Stimulated activated naive B cell treated with anti-CD40 and anti-IgM and Interleukin-4, amounts not matched to agents 10 μg/mL and 1 μg/mL and 100 μg/mL, for 72 hours (primary cell): ENCODE measurements around the gene DCTN3.

ENCODE experiments used
- ATAC-seq, 2 donors: fragments of 150-1000 bp; cut with Tn5 transposase; replicated peaks; 2 replicates each; pipeline ENCODE4 v1.10.0; 2021; ENCODE audit warnings: moderate library complexity in 1 of 2
- DNase-seq: peaks from one replicate; pipeline ENCODE4 v3.0.0; 2021
- H3K27ac Mint-ChIP-seq: one replicate; pipeline ENCODE4 v1.8.0; 2022; ENCODE audit warnings: mild to moderate bottlenecking, mixed read lengths
- H3K27me3 Mint-ChIP-seq, 2 donors: one replicate each; pipeline ENCODE4 v1.8.0; 2022; ENCODE audit warnings: mixed read lengths in 2 of 2
- H3K36me3 Mint-ChIP-seq, 2 donors: one replicate each; pipeline ENCODE4 v1.8.0; 2022; ENCODE audit warnings: mixed read lengths in 2 of 2, mild to moderate bottlenecking in 1 of 2
- H3K4me1 Mint-ChIP-seq, 2 donors: one replicate each; pipeline ENCODE4 v1.8.0; 2022; ENCODE audit warnings: mixed read lengths in 2 of 2, mild to moderate bottlenecking in 1 of 2
- H3K4me3 Mint-ChIP-seq, 2 donors: one replicate each; pipeline ENCODE4 v1.8.0; 2022; ENCODE audit warnings: mild to moderate bottlenecking in 2 of 2, mixed read lengths in 2 of 2, moderate library complexity in 1 of 2
- H3K9me3 Mint-ChIP-seq, 2 donors: one replicate each; pipeline ENCODE4 v1.8.0; 2022; ENCODE audit warnings: mixed read lengths in 2 of 2, mild to moderate bottlenecking in 1 of 2

The DCTN3 gene

GRCh38 chr9:34584970-34585369 lies 35.3 kb downstream of the DCTN3 start:
- Mint-ChIP-seq H3K4me3 (no peak overlapping the region), H3K4me1 (peaks cover 14 to 24% of the 10 kb centered on the region in 2 donors), H3K9me3 (no peaks in the 10 kb centered on the region), H3K27ac (no peak overlapping the region), H3K36me3 (peaks cover 0 to 1% of the 10 kb centered on the region in 2 donors), H3K27me3 (peaks cover 84 to 91% of the 10 kb centered on the region in 2 donors)
- DNase-seq (no peak), ATAC-seq (peak; percentile 10 to 14)

GRCh38 chr9:34582787-34583186 lies 37.5 kb downstream of the DCTN3 start:
- H3K36me3 Mint-ChIP-seq: no peaks in the 10 kb centered on the region
- H3K27ac Mint-ChIP-seq: no peak overlapping the region
- H3K27me3 Mint-ChIP-seq: peaks cover 83 to 92% of the 10 kb centered on the region in 2 donors

GRCh38 chr9:34581318-34581717 lies 39.0 kb downstream of the DCTN3 start:
- Mint-ChIP-seq H3K4me3 (no peak overlapping the region), H3K27me3 (peaks cover 81 to 89% of the 10 kb centered on the region in 2 donors), H3K27ac (no peak overlapping the region), H3K4me1 (peaks cover 12 to 19% of the 10 kb centered on the region in 2 donors), H3K36me3 (no peaks in the 10 kb centered on the region), H3K9me3 (no peaks in the 10 kb centered on the region)
- no peak for ATAC-seq
- no peak for DNase-seq

More at GRCh38 chr9:34582787-34583186, 37.5 kb downstream of the DCTN3 start:
- Mint-ChIP-seq H3K4me1 (peaks cover 6 to 11% of the 10 kb centered on the region in 2 donors), H3K4me3 (no peak overlapping the region), H3K9me3 (no peaks in the 10 kb centered on the region)
- no peak for ATAC-seq
- no peak for DNase-seq

GRCh38 chr9:34580358-34580757 lies 39.9 kb downstream of the DCTN3 start:
- DNase-seq (no peak), ATAC-seq (no peak)
- H3K4me3 Mint-ChIP-seq: no peak overlapping the region
- peaks cover 8 to 13% of the 10 kb centered on the region in 2 donors for H3K4me1 Mint-ChIP-seq
- no peaks in the 10 kb centered on the region for H3K36me3 Mint-ChIP-seq
- H3K27me3 Mint-ChIP-seq: peaks cover 78 to 88% of the 10 kb centered on the region in 2 donors
- no peaks in the 10 kb centered on the region for H3K9me3 Mint-ChIP-seq
- no peak overlapping the region for H3K27ac Mint-ChIP-seq

- DNase-seq (no peak), ATAC-seq (no peak)
- H3K36me3 Mint-ChIP-seq: no peaks in the 10 kb centered on the region
- H3K27ac Mint-ChIP-seq: no peak overlapping the region
- H3K4me1 Mint-ChIP-seq: peaks cover 7 to 9% of the 10 kb centered on the region in 2 donors
- H3K27me3 Mint-ChIP-seq: peaks cover 74 to 90% of the 10 kb centered on the region in 2 donors
- no peak overlapping the region for H3K4me3 Mint-ChIP-seq
- H3K9me3 Mint-ChIP-seq: no peaks in the 10 kb centered on the region
Observed at GRCh38 chr9:34579808-34580163, 40.5 kb downstream of the DCTN3 start.

GRCh38 chr9:34579104-34579807 lies 41.0 kb downstream of the DCTN3 start:
- H3K27ac Mint-ChIP-seq: no peak overlapping the region
- DNase-seq (no peak), ATAC-seq (no peak)

GRCh38 chr9:34578241-34579103 lies 41.8 kb downstream of the DCTN3 start:
- H3K9me3 Mint-ChIP-seq: no peaks in the 10 kb centered on the region
- H3K4me3 Mint-ChIP-seq: no peak overlapping the region
- peak; percentile 52 to 62 for ATAC-seq
- peaks cover 74 to 89% of the 10 kb centered on the region in 2 donors for H3K27me3 Mint-ChIP-seq
- no peaks in the 10 kb centered on the region for H3K36me3 Mint-ChIP-seq
- peaks cover 7 to 9% of the 10 kb centered on the region in 2 donors for H3K4me1 Mint-ChIP-seq
- DNase-seq: no peak
- H3K27ac Mint-ChIP-seq: no peak overlapping the region

More at GRCh38 chr9:34579104-34579807, 41.0 kb downstream of the DCTN3 start:
- H3K4me1 Mint-ChIP-seq: peaks cover 7 to 9% of the 10 kb centered on the region in 2 donors
- H3K36me3 Mint-ChIP-seq: no peaks in the 10 kb centered on the region
- peaks cover 74 to 90% of the 10 kb centered on the region in 2 donors for H3K27me3 Mint-ChIP-seq
- H3K4me3 Mint-ChIP-seq: no peak overlapping the region
- no peaks in the 10 kb centered on the region for H3K9me3 Mint-ChIP-seq

- Mint-ChIP-seq H3K27me3 (peaks cover 69 to 86% of the 10 kb centered on the region in 2 donors), H3K9me3 (no peaks in the 10 kb centered on the region), H3K36me3 (no peaks in the 10 kb centered on the region), H3K4me3 (peak overlapping the region; percentile 74 to 76), H3K4me1 (peaks cover 7 to 9% of the 10 kb centered on the region in 2 donors), H3K27ac (no peak overlapping the region)
- ATAC-seq (peak in 1 of 2 donors; percentile 8), DNase-seq (no peak)
Observed at GRCh38 chr9:34577400-34578240, 42.7 kb downstream of the DCTN3 start.

GRCh38 chr9:34576597-34577399 lies 43.5 kb downstream of the DCTN3 start:
- Mint-ChIP-seq H3K27me3 (peaks cover 66 to 85% of the 10 kb centered on the region in 2 donors), H3K4me1 (peaks cover 7 to 11% of the 10 kb centered on the region in 2 donors), H3K4me3 (peak overlapping the region; percentile 74 to 76), H3K36me3 (no peaks in the 10 kb centered on the region), H3K9me3 (no peaks in the 10 kb centered on the region), H3K27ac (no peak overlapping the region)
- DNase-seq: no peak
- no peak for ATAC-seq

- DNase-seq: no peak
- Mint-ChIP-seq H3K27ac (no peak overlapping the region), H3K9me3 (no peaks in the 10 kb centered on the region), H3K4me1 (peaks cover 12 to 15% of the 10 kb centered on the region in 2 donors), H3K36me3 (no peaks in the 10 kb centered on the region), H3K4me3 (no peak overlapping the region), H3K27me3 (peaks cover 63 to 84% of the 10 kb centered on the region in 2 donors)
- ATAC-seq: no peak
Observed at GRCh38 chr9:34575862-34576596, 44.3 kb downstream of the DCTN3 start.

- peaks cover 55 to 84% of the 10 kb centered on the region in 2 donors for H3K27me3 Mint-ChIP-seq
- no peaks in the 10 kb centered on the region for H3K9me3 Mint-ChIP-seq
- no peak overlapping the region for H3K4me3 Mint-ChIP-seq
Observed at GRCh38 chr9:34575241-34575640, 45.1 kb downstream of the DCTN3 start.

GRCh38 chr9:34574571-34574970 lies 45.7 kb downstream of the DCTN3 start:
- peaks cover 56 to 84% of the 10 kb centered on the region in 2 donors for H3K27me3 Mint-ChIP-seq
- H3K27ac Mint-ChIP-seq: no peak overlapping the region
- DNase-seq (no peak), ATAC-seq (no peak)
- H3K9me3 Mint-ChIP-seq: no peaks in the 10 kb centered on the region
- H3K36me3 Mint-ChIP-seq: no peaks in the 10 kb centered on the region
- H3K4me1 Mint-ChIP-seq: peaks cover 15% of the 10 kb centered on the region in 2 donors
- H3K4me3 Mint-ChIP-seq: no peak overlapping the region

More at GRCh38 chr9:34575241-34575640, 45.1 kb downstream of the DCTN3 start:
- Mint-ChIP-seq H3K36me3 (no peaks in the 10 kb centered on the region), H3K27ac (no peak overlapping the region), H3K4me1 (peaks cover 15% of the 10 kb centered on the region in 2 donors)
- DNase-seq (no peak), ATAC-seq (no peak)
